Urinary bladder (tissue), 4 donors: ENCODE measurements around the gene TNRC6C. TPM values are rescaled to one million over a fixed set of nuclear protein-coding genes. Genes with fewer than 3 reads are reported as not detected.
A peak's percentile ranks its signal among the peaks of the same experiment; 100 is the strongest.

Experiments used
- DNase-seq: peaks from one replicate; pipeline ENCODE4 v3.0.0-alpha.2; 2015; ENCODE audit errors: extremely low spot score
- H3K27ac ChIP-seq: one replicate; pipeline ENCODE4 v1.5.1; 2013; ENCODE audit warnings: low read depth, mild to moderate bottlenecking, moderate library complexity
- H3K36me3 ChIP-seq: one replicate; pipeline ENCODE4 v1.6.1; 2013; ENCODE audit warnings: mild to moderate bottlenecking, moderate library complexity; ENCODE audit not compliant: insufficient read depth
- H3K4me1 ChIP-seq: one replicate; pipeline ENCODE4 v1.6.1; 2013; ENCODE audit warnings: mild to moderate bottlenecking, moderate library complexity; ENCODE audit not compliant: insufficient read depth
- H3K4me3 ChIP-seq: one replicate; pipeline ENCODE4 v1.5.1; 2013; ENCODE audit warnings: low read depth, low read length
- WGBS: extraction: QIAGEN DNeasy Blood & Tissue Kit; methylation state at CpG from one replicate; pipeline ENCODE4 v1.1.7; 2013; 5-methylcytosine and 5-hydroxymethylcytosine counted together
- polyA plus RNA-seq: library from polyadenylated mRNA; stranded (reverse); fragments of 200-250 nt; gene quantifications from one replicate; pipeline ENCODE4 v1.2.3, GENCODE V29; 2013
- total RNA-seq: library from RNA; depleted of rRNA; stranded (reverse); fragments of >200 nt; gene quantifications from one replicate; pipeline ENCODE4 v1.2.3, GENCODE V29; 2014
- donor health status: healthy with polysubstance abuse.
- donor health status: healthy.

The TNRC6C gene
- 17.8 TPM for total RNA-seq
- 7.1 TPM for polyA plus RNA-seq

GRCh38 chr17:77957857-77958715 is at the start of gene TNRC6C:
TSS of gene TNRC6C (plus strand) at chr17:77958703. CDS start at chr17:78004207, 45,504 bp downstream.
- peak within 1 kb of the TSS; percentile 99 for H3K4me3 ChIP-seq
- DNase-seq: peak; percentile 96
- H3K4me1 ChIP-seq: peaks cover 2% of the 10 kb centered on the region
- no peaks in the 10 kb centered on the region for H3K36me3 ChIP-seq
- WGBS: 1% methylated on average over 105 of the region's 105 CpGs
- peak within 1 kb of the TSS; percentile 95 for H3K27ac ChIP-seq

GRCh38 chr17:77909236-77909635 is 49.3 kb upstream of the TNRC6C start:
- Histone ChIP-seq H3K4me3 (no peak overlapping the region), H3K27ac (no peak overlapping the region), H3K36me3 (no peaks in the 10 kb centered on the region), H3K4me1 (no peaks in the 10 kb centered on the region)
- WGBS: 42% methylated on average over 19 of the region's 19 CpGs
- no peak for DNase-seq

DNA sequence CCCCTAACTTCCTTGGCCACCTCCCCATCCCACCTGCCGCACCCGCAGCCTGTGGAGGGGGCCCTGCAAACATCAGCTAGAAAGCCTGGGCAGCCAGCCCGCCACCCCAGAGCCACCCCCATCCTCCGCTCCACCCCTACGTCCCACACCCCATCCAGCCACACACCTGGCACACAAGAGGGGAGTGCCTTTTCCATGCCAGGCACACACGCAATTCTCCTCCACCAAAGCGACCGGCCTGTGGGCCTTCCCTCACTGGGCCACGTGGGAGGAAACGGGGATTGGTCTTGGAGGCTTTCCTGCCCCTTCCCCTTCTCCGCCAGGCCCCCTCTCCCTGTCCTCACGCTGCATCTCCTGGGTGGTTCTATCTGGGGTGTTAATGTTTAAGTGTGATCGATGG is 48.7 kb upstream of the TNRC6C start:
- no peaks in the 10 kb centered on the region for H3K36me3 ChIP-seq
- 91% methylated on average over 13 of the region's 13 CpGs for WGBS
- no peak for DNase-seq
- H3K4me3 ChIP-seq: no peak overlapping the region
- H3K4me1 ChIP-seq: no peaks in the 10 kb centered on the region
- H3K27ac ChIP-seq: no peak overlapping the region

DNA sequence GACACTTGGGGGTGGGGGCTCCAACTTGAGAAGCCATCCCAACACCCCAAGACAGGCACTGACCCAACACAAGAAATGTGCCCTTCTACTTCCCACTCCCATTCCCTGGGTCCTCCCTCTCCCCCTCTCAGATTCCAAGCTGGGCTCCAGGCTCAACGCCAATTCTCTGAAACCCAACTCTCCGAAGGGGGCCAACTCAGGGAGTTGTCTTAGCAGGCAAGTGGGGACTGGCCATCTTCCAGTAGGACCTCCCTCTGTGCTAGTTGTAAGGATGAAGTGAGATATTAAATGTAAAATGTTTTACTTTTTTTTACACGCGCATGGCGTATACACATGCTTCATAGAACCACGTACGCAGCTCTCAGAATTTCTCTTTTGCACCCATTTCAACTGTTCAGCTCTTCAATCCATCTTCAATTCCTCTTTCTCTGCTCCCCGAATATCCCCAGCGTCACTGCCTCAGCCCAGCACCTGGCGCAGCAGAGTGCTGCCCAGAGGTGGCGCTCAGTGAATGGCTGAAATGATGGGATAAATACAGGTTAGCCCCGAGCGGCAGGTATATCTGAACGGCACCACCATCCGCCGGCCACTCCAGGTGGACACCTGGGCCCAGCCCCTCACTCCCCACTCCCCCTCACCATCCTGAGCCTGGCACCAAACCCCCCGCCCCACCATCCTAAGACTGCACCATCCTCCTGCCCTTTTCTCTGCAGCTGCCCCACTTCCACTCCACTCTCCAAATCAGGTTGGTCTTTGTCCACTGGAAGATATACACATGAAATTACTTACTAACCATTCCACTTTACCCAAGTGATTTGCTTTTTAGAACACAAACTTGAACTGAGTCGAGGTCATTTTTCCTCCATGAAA is 43.9 kb upstream of the TNRC6C start:
- 27% methylated on average over 18 of the region's 18 CpGs for WGBS
- H3K36me3 ChIP-seq: no peaks in the 10 kb centered on the region

GRCh38 chr17:77915594-77916021 is 42.9 kb upstream of the TNRC6C start:
- H3K27ac ChIP-seq: no peak overlapping the region
- no peaks in the 10 kb centered on the region for H3K36me3 ChIP-seq
- 52% methylated on average over 7 of the region's 7 CpGs for WGBS
- no peaks in the 10 kb centered on the region for H3K4me1 ChIP-seq
- H3K4me3 ChIP-seq: no peak overlapping the region
- DNase-seq: no peak

More for the DNA sequence above, 43.9 kb upstream of the TNRC6C start:
- Histone ChIP-seq H3K4me3 (no peak overlapping the region), H3K27ac (no peak overlapping the region), H3K4me1 (no peaks in the 10 kb centered on the region)
- peak; percentile 84 for DNase-seq

DNA sequence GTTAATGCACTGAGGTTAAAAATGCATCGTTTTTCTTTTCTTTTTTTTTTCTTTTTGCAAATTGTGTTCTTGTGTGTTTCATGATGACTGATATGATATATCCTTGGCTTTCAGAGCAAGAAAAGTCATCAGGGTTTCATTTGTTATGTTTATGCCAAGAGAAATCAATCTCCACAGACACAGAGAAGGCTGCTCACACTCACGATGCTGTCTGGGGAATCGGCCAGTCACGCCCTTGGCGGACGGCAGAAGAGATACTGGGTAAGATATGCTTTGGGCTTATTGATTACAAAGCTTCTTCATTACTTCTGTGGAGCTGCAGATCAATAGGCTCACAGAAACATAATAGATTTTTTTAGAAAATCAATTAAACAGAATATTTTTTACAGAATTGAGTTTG is 42.2 kb upstream of the TNRC6C start:
- no peaks in the 10 kb centered on the region for H3K36me3 ChIP-seq
- H3K27ac ChIP-seq: no peak overlapping the region
- no peak overlapping the region for H3K4me3 ChIP-seq
- H3K4me1 ChIP-seq: no peaks in the 10 kb centered on the region
- no peak for DNase-seq
- 43% methylated on average over 6 of the region's 6 CpGs for WGBS

- WGBS: 54% methylated on average over 17 of the region's 17 CpGs
These were observed 41.6 kb upstream of the TNRC6C start for GRCh38 chr17:77916703-77917481.

GRCh38 chr17:77919276-77919675 is 39.2 kb upstream of the TNRC6C start:
- Histone ChIP-seq H3K27ac (no peak overlapping the region), H3K4me1 (no peaks in the 10 kb centered on the region), H3K36me3 (no peaks in the 10 kb centered on the region), H3K4me3 (no peak overlapping the region)
- no peak for DNase-seq
- 87% methylated on average over 3 of the region's 3 CpGs for WGBS

More at GRCh38 chr17:77916703-77917481, 41.6 kb upstream of the TNRC6C start:
- no peaks in the 10 kb centered on the region for H3K4me1 ChIP-seq
- DNase-seq: no peak
- no peaks in the 10 kb centered on the region for H3K36me3 ChIP-seq
- no peak overlapping the region for H3K27ac ChIP-seq
- no peak overlapping the region for H3K4me3 ChIP-seq

DNA sequence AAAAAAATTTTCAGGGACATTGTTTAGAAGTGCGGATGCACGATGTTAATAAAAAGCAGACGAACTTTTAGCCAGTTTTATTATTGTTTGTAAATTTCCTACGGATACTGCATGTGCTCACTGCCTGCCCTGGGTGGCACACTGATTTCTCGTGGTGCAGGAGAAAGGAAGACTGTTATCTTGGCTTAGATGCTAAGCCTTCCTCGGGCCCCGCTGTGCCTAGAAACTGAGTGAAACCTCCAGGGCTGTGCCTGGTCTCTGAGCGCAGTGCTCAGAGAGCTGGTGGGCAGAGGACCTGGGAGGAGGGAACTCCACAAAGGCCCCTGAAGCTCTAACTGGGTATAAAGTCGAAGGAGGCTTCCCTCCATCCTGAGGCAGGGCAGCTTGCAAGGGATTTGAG is 35.4 kb upstream of the TNRC6C start:
- H3K27ac ChIP-seq: no peak overlapping the region
- 61% methylated on average over 9 of the region's 9 CpGs for WGBS
- no peaks in the 10 kb centered on the region for H3K4me1 ChIP-seq
- no peak for DNase-seq
- H3K4me3 ChIP-seq: no peak overlapping the region
- no peaks in the 10 kb centered on the region for H3K36me3 ChIP-seq

DNA sequence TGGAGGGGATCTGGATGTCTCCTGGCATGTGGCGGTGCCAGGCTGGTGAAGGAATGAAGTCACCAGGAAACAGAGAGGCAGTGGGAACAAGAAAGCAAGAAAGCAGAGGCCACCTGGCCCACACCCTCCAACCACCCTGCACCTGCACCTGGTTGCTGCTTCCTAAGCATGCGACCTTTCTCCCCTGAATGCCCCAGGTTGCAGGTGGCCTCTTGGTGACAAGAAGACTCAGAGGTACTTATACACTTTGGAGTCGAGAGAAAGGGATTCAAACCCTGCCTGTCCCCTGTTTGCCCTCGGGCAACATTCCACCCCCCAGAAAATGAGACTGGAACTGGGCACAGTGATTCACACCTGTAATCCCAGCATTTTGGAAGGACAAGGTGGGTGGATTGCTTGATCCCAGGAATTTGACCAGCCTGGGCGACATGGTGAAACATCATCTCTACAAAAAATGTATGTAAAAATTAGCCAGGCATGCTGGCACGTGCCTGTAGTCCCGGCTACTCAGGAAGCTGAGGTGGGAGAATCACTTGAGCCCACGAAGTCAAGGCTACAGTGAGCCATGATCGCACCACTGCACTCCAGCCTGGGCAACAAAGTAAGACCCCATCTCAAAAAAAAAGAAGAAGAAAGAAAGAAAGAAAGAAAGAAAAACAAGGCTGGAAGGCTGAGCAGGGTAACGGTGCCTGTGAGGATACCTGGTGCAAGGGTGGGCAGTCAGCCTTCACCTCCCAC is 34.6 kb upstream of the TNRC6C start:
- Histone ChIP-seq H3K27ac (no peak overlapping the region), H3K4me1 (no peaks in the 10 kb centered on the region), H3K36me3 (no peaks in the 10 kb centered on the region), H3K4me3 (no peak overlapping the region)
- 87% methylated on average over 10 of the region's 10 CpGs for WGBS
- no peak for DNase-seq

DNA sequence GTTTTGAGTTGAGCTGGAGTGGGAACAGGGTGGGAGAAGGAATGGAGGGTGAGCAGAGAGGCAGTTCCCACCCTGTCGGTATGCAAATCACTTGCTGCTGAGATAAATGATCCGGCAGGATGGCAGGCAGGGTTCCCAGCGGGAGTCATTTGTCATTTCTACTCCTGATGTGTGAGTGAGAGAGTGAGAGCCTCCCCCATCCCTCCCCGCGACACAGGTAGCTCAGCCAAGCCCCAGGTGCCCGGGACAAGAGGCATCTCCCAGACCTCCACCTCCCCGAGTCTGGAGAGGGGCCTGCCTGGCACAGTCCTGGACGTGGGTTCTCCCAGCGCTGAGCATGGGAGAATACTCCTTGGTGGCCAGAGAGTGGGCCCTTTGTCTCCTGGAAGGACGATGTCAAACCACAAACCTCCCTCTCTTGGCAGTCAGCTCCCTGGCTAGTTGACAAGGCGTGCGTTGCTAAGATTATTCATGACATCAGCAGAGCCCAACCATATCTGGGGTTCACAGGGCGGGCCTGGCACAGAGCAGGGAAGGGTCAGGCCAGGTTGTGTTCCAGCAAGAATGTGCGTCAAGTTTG is 33.7 kb upstream of the TNRC6C start:
- DNase-seq: no peak
- Histone ChIP-seq H3K27ac (no peak overlapping the region), H3K4me3 (no peak overlapping the region), H3K36me3 (no peaks in the 10 kb centered on the region), H3K4me1 (no peaks in the 10 kb centered on the region)
- 44% methylated on average over 14 of the region's 14 CpGs for WGBS

GRCh38 chr17:77925831-77926543 is 32.5 kb upstream of the TNRC6C start:
- Histone ChIP-seq H3K27ac (no peak overlapping the region), H3K4me1 (no peaks in the 10 kb centered on the region), H3K4me3 (no peak overlapping the region), H3K36me3 (no peaks in the 10 kb centered on the region)
- 93% methylated on average over 11 of the region's 11 CpGs for WGBS
- DNase-seq: no peak
